Myocyte (in vitro differentiated cells): ENCODE results near the gene MICAL1. TPM values are rescaled to one million over a fixed set of nuclear protein-coding genes. Genes with fewer than 3 reads are reported as not detected.

Experiments
- DNase-seq: peaks from one replicate; pipeline ENCODE4 v3.0.0-alpha.2; 2012; ENCODE audit warnings: low read depth
- total RNA-seq: library from RNA; depleted of rRNA; stranded (reverse); fragments of >200 nt; gene quantifications from 2 replicates; pipeline ENCODE4 v1.2.3, GENCODE V29; 2014

Gene MICAL1
- total RNA-seq, 1 donor from 2014 or later: 170 TPM

DNA sequence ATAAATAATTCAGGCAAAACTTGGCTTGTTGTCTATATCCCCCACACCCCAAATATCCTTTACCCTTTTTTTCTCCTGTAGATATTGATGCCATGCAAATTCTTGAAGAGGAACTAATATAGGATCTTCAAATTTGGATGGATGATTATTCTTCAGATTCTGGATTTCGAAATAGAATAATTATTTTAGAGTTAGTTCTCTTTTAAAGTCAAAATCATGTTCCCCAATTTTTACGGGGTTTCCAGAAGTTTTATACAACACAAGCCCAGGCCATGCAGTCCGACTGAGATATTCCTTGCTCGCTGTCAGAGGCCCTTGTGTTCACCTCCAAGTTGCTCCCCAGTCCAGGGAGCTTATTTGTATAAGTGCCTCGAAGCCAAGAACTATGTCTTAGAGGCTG, 19.5 kb downstream of the MICAL1 start:
- DNase-seq: no peak

DNA sequence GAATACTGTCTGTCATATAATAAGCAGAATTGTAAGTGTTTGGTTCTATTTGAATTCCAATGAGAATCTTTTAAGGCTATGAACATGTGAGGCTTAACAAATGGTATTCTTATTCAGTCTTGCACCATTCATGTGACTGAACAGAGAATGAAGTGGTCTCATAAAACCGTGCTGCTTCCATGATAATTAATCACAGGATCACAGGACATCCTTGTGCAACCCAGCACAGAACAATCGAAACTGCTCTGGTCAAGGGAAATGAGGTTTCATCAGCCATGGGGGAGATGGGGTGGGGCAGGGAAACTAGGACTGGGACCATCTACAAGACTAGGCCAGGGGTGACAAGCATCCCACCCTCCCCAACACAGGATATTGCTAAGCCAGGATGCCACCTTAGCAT, 21.1 kb downstream of the MICAL1 start:
- no peak for DNase-seq

DNA sequence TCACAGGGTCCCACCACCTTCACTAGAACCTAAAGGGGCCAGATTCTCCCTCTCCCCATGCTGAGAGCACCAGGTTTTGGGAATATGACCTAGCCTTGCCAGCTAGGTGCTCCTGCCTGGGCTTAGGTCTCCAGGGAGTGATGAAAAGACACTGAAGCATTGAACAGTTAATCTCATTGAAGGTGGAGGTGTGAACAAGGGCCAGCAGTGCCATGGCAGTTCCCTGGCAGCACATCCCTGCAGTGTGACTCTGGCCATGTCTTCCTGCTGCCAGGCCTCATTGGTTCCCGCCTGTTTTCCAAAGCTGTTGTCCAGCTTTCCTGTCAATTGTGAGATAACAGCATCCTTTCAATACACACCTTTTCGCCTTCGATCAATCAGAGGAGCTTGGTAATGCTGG, 26.1 kb downstream of the MICAL1 start:
- no peak for DNase-seq

- DNase-seq: no peak
These were observed 26.6 kb downstream of the MICAL1 start for GRCh38 chr6:109428889-109429477.

- DNase-seq: no peak
These were observed 30.6 kb downstream of the MICAL1 start for GRCh38 chr6:109424946-109425345.

DNA sequence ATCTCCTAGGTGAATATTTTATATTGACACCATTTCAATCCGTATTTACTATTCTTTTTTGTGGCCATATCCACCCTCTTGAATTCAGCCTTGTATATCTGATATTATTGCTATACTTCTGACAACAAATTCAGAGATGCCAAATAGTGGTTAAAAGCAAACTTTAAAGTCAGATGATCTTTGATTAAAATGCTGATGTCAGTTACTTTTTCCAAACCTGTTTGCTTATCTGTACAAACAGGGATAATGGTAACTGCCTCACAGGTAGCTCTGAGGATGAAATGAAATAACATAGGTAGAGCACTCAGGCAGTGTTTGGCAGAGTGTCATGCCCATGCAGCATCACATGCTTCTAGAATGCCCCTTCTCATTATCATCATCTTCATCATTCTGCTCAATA, 34.4 kb downstream of the MICAL1 start:
- no peak for DNase-seq

DNA sequence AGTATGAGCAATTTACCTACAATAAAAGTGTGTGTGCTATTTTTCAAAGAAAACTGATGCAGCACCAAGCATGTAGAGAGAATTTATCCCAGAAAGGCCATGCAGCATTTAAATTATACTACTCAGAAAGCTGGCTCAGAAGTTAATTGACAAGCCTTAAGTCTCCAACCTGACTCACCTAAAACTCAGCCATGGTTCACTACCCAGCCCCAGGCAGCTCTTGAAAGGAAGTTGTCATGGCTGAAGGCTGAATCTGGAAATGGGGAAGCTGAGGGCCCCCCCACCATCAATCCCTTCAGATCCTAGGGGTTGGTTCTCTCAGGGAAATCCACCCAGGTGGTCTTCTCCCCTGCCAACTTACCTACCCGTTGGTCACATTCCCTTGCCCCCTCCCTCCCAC, 34.8 kb downstream of the MICAL1 start:
- DNase-seq: no peak

- no peak for DNase-seq
These were observed 37.9 kb downstream of the MICAL1 start for GRCh38 chr6:109417646-109418045.

GRCh38 chr6:109411034-109411433, 44.5 kb downstream of the MICAL1 start:
- no peak for DNase-seq

DNA sequence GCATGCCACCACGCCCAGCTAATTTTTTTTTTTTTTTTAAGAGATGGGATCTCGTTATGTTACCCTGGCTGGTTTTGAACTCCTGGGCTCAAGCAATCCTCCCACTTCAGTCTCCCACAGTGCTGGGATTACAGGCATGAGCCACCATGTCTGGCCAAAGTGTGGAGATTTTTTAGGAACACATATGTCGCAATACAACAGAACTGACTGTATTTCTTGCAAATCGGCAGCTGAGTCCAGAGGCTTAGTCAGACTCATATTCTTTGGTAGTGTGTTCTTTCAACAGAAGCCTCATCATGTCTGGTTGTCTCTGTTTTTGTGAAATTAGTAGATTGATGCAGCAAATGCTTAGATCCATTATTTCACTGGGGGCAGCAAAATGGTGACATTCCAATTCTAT, 49.4 kb downstream of the MICAL1 start:
- no peak for DNase-seq

- DNase-seq: no peak
These were observed 58.6 kb downstream of the MICAL1 start for GRCh38 chr6:109397020-109397419.

- DNase-seq: no peak
These were observed 59.4 kb downstream of the MICAL1 start for GRCh38 chr6:109396046-109396718.

Other genes with a start within 250 kb of the MICAL1 start
- gene CD164, start 73.3 kb downstream of the MICAL1 start, total RNA-seq: 161 and 175 TPM in 2 replicates
- gene PPIL6, start 15.1 kb downstream of the MICAL1 start, total RNA-seq: 4.8 and 6.2 TPM in 2 replicates
- 4.6 and 5.3 TPM in 2 replicates for gene SMPD2, start 15.0 kb downstream of the MICAL1 start, total RNA-seq
- 9.6 and 9.8 TPM in 2 replicates for gene ZBTB24, start 27.4 kb upstream of the MICAL1 start, total RNA-seq
- gene AK9, start 235.4 kb upstream of the MICAL1 start, total RNA-seq: 10.4 and 13.0 TPM in 2 replicates
- gene FIG4, start 235.5 kb upstream of the MICAL1 start, total RNA-seq: 11.7 and 13.6 TPM in 2 replicates